Measurements from ENCODE around the gene AKIRIN2. TPM values are rescaled to one million over a fixed set of nuclear protein-coding genes. Genes with fewer than 3 reads are reported as not detected.

Gene AKIRIN2
- total RNA-seq, 2 experiments from 2014 or later = 91.0 to 92.5 TPM

GRCh38 chr6:87661016-87661415 is 41.0 kb downstream of the AKIRIN2 start:
- Mint-ChIP-seq H3K4me3 (no peak overlapping the region), H3K9me3 (no peaks in the 10 kb centered on the region), H3K36me3 (ENCODE audit: low read depth) (peaks cover 62% of the 10 kb centered on the region), H3K4me1 (ENCODE audit: low read depth) (peaks cover 15% of the 10 kb centered on the region), H3K27ac (no peak overlapping the region), H3K27me3 (no peaks in the 10 kb centered on the region)
- Histone ChIP-seq H3K9me3 (ENCODE audit: control insufficient read depth in 1 of 2, insufficient read depth in 1 of 2, low read length in 2 of 2) (no peaks in the 10 kb centered on the region), H3K27ac (ENCODE audit: low read depth in 1 of 2, low read length in 2 of 2) (no peak overlapping the region), H3K36me3 (ENCODE audit: insufficient read depth, low read length) (peaks cover 35% of the 10 kb centered on the region), H3K27me3 (ENCODE audit: control insufficient read depth in 1 of 2, insufficient read depth in 2 of 2, low read length in 2 of 2) (no peaks in the 10 kb centered on the region), H3K4me3 (ENCODE audit: low read length) (no peak overlapping the region), H3K4me1 (ENCODE audit: insufficient read depth, low read length) (peaks cover 8% of the 10 kb centered on the region)
- intact Hi-C loops (cut with DNase I, micrococcal nuclease) = no loop called here
- DNase-seq (no peak), ATAC-seq (ENCODE audit: poor library complexity) (no peak)
- CTCF ChIA-PET = no interaction called here
- POLR2A ChIA-PET = no interaction called here
- no peak for TF ChIP-seq CTCF (IDR thresholded peaks at IDR 0.05)

- no peak for TF ChIP-seq CTCF (IDR thresholded peaks at IDR 0.05)
- peaks cover 31% of the 10 kb centered on the region for H3K36me3 ChIP-seq (ENCODE audit: insufficient read depth, low read length)
- H3K4me3 ChIP-seq (ENCODE audit: low read length) = no peak overlapping the region
- H3K27me3 ChIP-seq (ENCODE audit: control insufficient read depth in 1 of 2, insufficient read depth in 2 of 2, low read length in 2 of 2) = no peaks in the 10 kb centered on the region
- ChIA-PET CTCF (no interaction called here), POLR2A (no interaction called here)
- H3K9me3 Mint-ChIP-seq = no peaks in the 10 kb centered on the region
- no peak overlapping the region for H3K4me3 Mint-ChIP-seq
- H3K27ac Mint-ChIP-seq = no peak overlapping the region
- H3K4me1 Mint-ChIP-seq (ENCODE audit: low read depth) = peaks cover 15% of the 10 kb centered on the region
- no peaks in the 10 kb centered on the region for H3K27me3 Mint-ChIP-seq
- DNase-seq (no peak), ATAC-seq (ENCODE audit: poor library complexity) (no peak)
- H3K4me1 ChIP-seq (ENCODE audit: insufficient read depth, low read length) = peaks cover 8% of the 10 kb centered on the region
- no peak overlapping the region for H3K27ac ChIP-seq (ENCODE audit: low read depth in 1 of 2, low read length in 2 of 2)
- H3K9me3 ChIP-seq (ENCODE audit: control insufficient read depth in 1 of 2, insufficient read depth in 1 of 2, low read length in 2 of 2) = no peaks in the 10 kb centered on the region
- H3K36me3 Mint-ChIP-seq (ENCODE audit: low read depth) = peaks cover 62% of the 10 kb centered on the region
- intact Hi-C loops (cut with DNase I, micrococcal nuclease) = no loop called here
These were observed 41.7 kb downstream of the AKIRIN2 start for GRCh38 chr6:87660226-87660911.

GRCh38 chr6:87658516-87658915 is 43.5 kb downstream of the AKIRIN2 start:
- peaks cover 8% of the 10 kb centered on the region for H3K4me1 ChIP-seq (ENCODE audit: insufficient read depth, low read length)
- POLR2A ChIA-PET = no interaction called here
- ATAC-seq (ENCODE audit: poor library complexity) (no peak), DNase-seq (no peak)
- H3K36me3 ChIP-seq (ENCODE audit: insufficient read depth, low read length) = peaks cover 20% of the 10 kb centered on the region
- CTCF ChIA-PET = no interaction called here
- intact Hi-C loops (cut with DNase I, micrococcal nuclease) = no loop called here
- peaks cover 69% of the 10 kb centered on the region for H3K36me3 Mint-ChIP-seq (ENCODE audit: low read depth)
- H3K9me3 ChIP-seq (ENCODE audit: control insufficient read depth in 1 of 2, insufficient read depth in 1 of 2, low read length in 2 of 2) = no peaks in the 10 kb centered on the region
- H3K27me3 Mint-ChIP-seq = no peaks in the 10 kb centered on the region
- H3K27ac ChIP-seq (ENCODE audit: low read depth in 1 of 2, low read length in 2 of 2) = no peak overlapping the region
- H3K4me3 ChIP-seq (ENCODE audit: low read length) = no peak overlapping the region
- H3K9me3 Mint-ChIP-seq = no peaks in the 10 kb centered on the region
- H3K27me3 ChIP-seq (ENCODE audit: control insufficient read depth in 1 of 2, insufficient read depth in 2 of 2, low read length in 2 of 2) = no peaks in the 10 kb centered on the region
- no peak overlapping the region for H3K27ac Mint-ChIP-seq
- H3K4me1 Mint-ChIP-seq (ENCODE audit: low read depth) = peaks cover 23% of the 10 kb centered on the region
- no peak overlapping the region for H3K4me3 Mint-ChIP-seq
- no peak for TF ChIP-seq CTCF (IDR thresholded peaks at IDR 0.05)
